Endothelial cell of umbilical vein (primary cell): ENCODE data around the gene PLXNA3.

ENCODE experiments used
- EZH2 ChIP-seq: IDR thresholded peaks from 2 replicates; pipeline ENCODE4 v1.6.1; 2012; ENCODE audit warnings: borderline replicate concordance, low read depth, mild to moderate bottlenecking, moderate library complexity, low read length, inconsistent platforms; ENCODE audit not compliant: severe bottlenecking
- JUN ChIP-seq: IDR thresholded peaks from 2 replicates; pipeline ENCODE4 v1.6.1; 2011; ENCODE audit warnings: borderline replicate concordance, low read depth; ENCODE audit not compliant: insufficient read length, insufficient read depth
- POLR2A ChIP-seq: IDR thresholded peaks from 2 replicates; pipeline ENCODE4 v1.6.1; 2012; ENCODE audit warnings: low read depth, mild to moderate bottlenecking, control low read depth, low read length
- POLR2AphosphoS5 ChIP-seq: IDR thresholded peaks from 2 replicates; pipeline ENCODE4 v1.6.1; 2012; ENCODE audit warnings: low read depth, mild to moderate bottlenecking, control low read depth, low read length, moderate library complexity; ENCODE audit not compliant: insufficient read depth
- TF ChIP-seq, protein P1 (sequence below), 2 donors: IDR thresholded peaks; 1 replicate in 1 of 2; 2 replicates in 1 of 2; pipeline ENCODE4 v1.5.1; 2011; ENCODE audit warnings: low read length in 2 of 2, mild to moderate bottlenecking in 2 of 2, moderate library complexity in 2 of 2, control low read depth in 1 of 2, inconsistent platforms in 1 of 2, low read depth in 1 of 2; ENCODE audit not compliant: insufficient read depth in 1 of 2; ENCODE audit errors: extremely low read depth in 1 of 2

DNA sequence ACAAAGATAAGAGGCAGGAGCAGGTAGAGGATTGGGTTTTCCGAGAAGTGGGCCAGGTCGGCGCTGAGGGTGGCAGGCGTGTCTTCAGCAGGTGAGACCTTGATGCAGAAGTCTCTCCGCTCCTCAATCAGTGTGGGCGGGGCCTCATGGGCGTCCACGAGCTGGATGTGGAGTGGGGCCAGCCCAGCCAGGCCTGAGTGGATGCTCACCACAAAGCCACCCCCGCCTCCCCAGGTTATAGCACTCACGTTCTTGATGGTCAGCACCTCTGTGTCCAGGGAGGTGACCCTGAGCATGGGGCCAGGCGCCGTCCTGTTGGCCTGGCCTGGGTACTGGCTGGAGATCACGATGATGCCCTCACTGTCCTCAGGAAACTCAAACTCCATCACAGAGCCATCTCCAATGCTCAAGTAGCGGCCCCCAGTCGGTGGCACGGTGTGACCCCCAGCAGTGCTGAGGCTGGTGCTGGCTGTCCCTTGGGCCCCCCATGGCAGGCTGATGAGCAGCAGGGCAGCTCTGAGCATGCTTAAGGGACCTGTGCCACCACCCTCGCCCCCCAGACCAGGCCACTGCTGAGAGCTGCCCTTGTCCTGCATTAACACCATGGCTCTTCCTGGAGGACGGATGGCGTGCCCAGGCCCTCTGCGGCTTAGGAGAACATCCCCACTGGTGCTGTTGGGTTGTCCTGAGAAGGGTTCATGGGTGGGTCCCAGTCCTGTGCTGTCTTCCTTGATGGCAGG, 30.4 kb downstream of the PLXNA3 start:
- TF ChIP-seq POLR2AphosphoS5 = no peak
- no peak for TF ChIP-seq POLR2A
- no peak for TF ChIP-seq EZH2
- TF ChIP-seq, protein P1, sequence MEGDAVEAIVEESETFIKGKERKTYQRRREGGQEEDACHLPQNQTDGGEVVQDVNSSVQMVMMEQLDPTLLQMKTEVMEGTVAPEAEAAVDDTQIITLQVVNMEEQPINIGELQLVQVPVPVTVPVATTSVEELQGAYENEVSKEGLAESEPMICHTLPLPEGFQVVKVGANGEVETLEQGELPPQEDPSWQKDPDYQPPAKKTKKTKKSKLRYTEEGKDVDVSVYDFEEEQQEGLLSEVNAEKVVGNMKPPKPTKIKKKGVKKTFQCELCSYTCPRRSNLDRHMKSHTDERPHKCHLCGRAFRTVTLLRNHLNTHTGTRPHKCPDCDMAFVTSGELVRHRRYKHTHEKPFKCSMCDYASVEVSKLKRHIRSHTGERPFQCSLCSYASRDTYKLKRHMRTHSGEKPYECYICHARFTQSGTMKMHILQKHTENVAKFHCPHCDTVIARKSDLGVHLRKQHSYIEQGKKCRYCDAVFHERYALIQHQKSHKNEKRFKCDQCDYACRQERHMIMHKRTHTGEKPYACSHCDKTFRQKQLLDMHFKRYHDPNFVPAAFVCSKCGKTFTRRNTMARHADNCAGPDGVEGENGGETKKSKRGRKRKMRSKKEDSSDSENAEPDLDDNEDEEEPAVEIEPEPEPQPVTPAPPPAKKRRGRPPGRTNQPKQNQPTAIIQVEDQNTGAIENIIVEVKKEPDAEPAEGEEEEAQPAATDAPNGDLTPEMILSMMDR (IDR thresholded peaks at IDR 0.05; ENCODE audit: extremely low read depth in 1 of 2, insufficient read depth in 1 of 2, low read depth in 1 of 2, low read length in 2 of 2) = no peak
- no peak for TF ChIP-seq JUN
